ENCODE measurements around the gene MMD. TPM values are rescaled to one million over a fixed set of nuclear protein-coding genes. Genes with fewer than 3 reads are reported as not detected.

MMD gene
- total and polyA plus RNA-seq, 2 of the 13 experiments (the other 11 are each of a cell fraction or from before 2014, with no cell fraction given): 121 to 225 TPM

- TF ChIP-seq MAZ (IDR thresholded peaks at IDR 0.05; ENCODE audit: borderline replicate concordance, low read depth, low read length) (no peak), MAZ (CRISPR knock-in tag; IDR thresholded peaks at IDR 0.05; ENCODE audit: low read depth) (peak; percentile 84), ZNF20 (CRISPR knock-in tag; IDR thresholded peaks at IDR 0.05) (no peak), ZNF609 (CRISPR knock-in tag; IDR thresholded peaks at IDR 0.05; ENCODE audit: borderline replicate concordance) (peak; percentile 41; the same call in 1 of the 2 replicates), MTF2 (CRISPR knock-in tag; IDR thresholded peaks at IDR 0.05; ENCODE audit: borderline replicate concordance) (no peak; the same call in 1 of the 2 replicates), ZNF670 (CRISPR knock-in tag; IDR thresholded peaks at IDR 0.05; ENCODE audit: borderline replicate concordance) (peak; percentile 26; the same call in 1 of the 2 replicates), ZNF839 (CRISPR knock-in tag; IDR thresholded peaks at IDR 0.05; ENCODE audit: borderline replicate concordance) (peak; percentile 84), MIER3 (CRISPR knock-in tag; IDR thresholded peaks at IDR 0.05; ENCODE audit: borderline replicate concordance) (no peak), DPF2 (CRISPR knock-in tag; IDR thresholded peaks at IDR 0.05; ENCODE audit: borderline replicate concordance, low read depth) (no peak), HIVEP1 (CRISPR knock-in tag; IDR thresholded peaks at IDR 0.05) (peak; percentile 68), ZNF232 (CRISPR knock-in tag; IDR thresholded peaks at IDR 0.05; ENCODE audit: borderline replicate concordance) (no peak), ZNF383 (CRISPR knock-in tag; IDR thresholded peaks at IDR 0.05; ENCODE audit: borderline replicate concordance) (no peak; the same call in 1 of the 2 replicates), ZNF629 (CRISPR knock-in tag; conservative IDR thresholded peaks at IDR 0.05) (no peak), SRSF9 (IDR thresholded peaks at IDR 0.05; ENCODE audit: borderline replicate concordance, insufficient read depth, low read depth, low read length, poor library complexity, severe bottlenecking) (no peak), KLF15 (CRISPR knock-in tag; IDR thresholded peaks at IDR 0.05; ENCODE audit: borderline replicate concordance) (no peak), NONO (IDR thresholded peaks at IDR 0.05) (no peak), NONO (CRISPR knock-in tag; conservative IDR thresholded peaks at IDR 0.05) (peak; percentile 81), POLR2G (IDR thresholded peaks at IDR 0.05; ENCODE audit: low read depth, low read length) (peak; percentile 78), PRDM10 (CRISPR knock-in tag; IDR thresholded peaks at IDR 0.05; ENCODE audit: low read depth) (no peak), SMARCE1 (IDR thresholded peaks at IDR 0.05; ENCODE audit: borderline replicate concordance) (no peak), NFRKB (IDR thresholded peaks at IDR 0.05) (no peak), ZNF879 (CRISPR knock-in tag; IDR thresholded peaks at IDR 0.05) (peak; percentile 86; the same call in 1 of the 2 replicates)
Observed at GRCh38 chr17:55421179-55421934, at the start of gene MMD (continued).
